Ishikawa (cell line): ENCODE results near the gene GPC1.

Experiments used
- CEBPB ChIP-seq: IDR thresholded peaks from 2 replicates; pipeline ENCODE4 v1.6.1; 2012
- CREB1 ChIP-seq: IDR thresholded peaks from 2 replicates; pipeline ENCODE4 v1.6.1; 2012; ENCODE audit warnings: low read depth
- EGR1 ChIP-seq: IDR thresholded peaks from 2 replicates; pipeline ENCODE4 v1.6.1; 2012
- EP300 ChIP-seq: IDR thresholded peaks from 2 replicates; pipeline ENCODE4 v1.6.1; 2012; ENCODE audit warnings: borderline replicate concordance
- FOXM1 ChIP-seq: IDR thresholded peaks from 2 replicates; pipeline ENCODE4 v1.6.1; 2012; ENCODE audit warnings: low read depth, borderline replicate concordance
- MAX ChIP-seq: IDR thresholded peaks from 2 replicates; pipeline ENCODE4 v1.6.1; 2012
- NFIC ChIP-seq: IDR thresholded peaks from 2 replicates; pipeline ENCODE4 v1.6.1; 2012
- RAD21 ChIP-seq: IDR thresholded peaks from 2 replicates; pipeline ENCODE4 v1.6.1; 2012; ENCODE audit warnings: low read depth
- REST ChIP-seq: IDR thresholded peaks from 2 replicates; pipeline ENCODE4 v1.6.1; 2012; ENCODE audit warnings: low read depth, mild to moderate bottlenecking
- TAF1 ChIP-seq: IDR thresholded peaks from 2 replicates; pipeline ENCODE4 v1.6.1; 2012; ENCODE audit warnings: low read depth, mild to moderate bottlenecking
- TCF12 ChIP-seq: IDR thresholded peaks from 2 replicates; pipeline ENCODE4 v1.6.1; 2012; ENCODE audit warnings: low read depth
- TEAD4 ChIP-seq: IDR thresholded peaks from 2 replicates; pipeline ENCODE4 v1.6.1; 2012
- USF1 ChIP-seq: IDR thresholded peaks from 2 replicates; pipeline ENCODE4 v1.6.1; 2012
- YY1 ChIP-seq: IDR thresholded peaks from 2 replicates; pipeline ENCODE4 v1.6.1; 2012; ENCODE audit warnings: low read depth
- ZBTB7A ChIP-seq: IDR thresholded peaks from 2 replicates; pipeline ENCODE4 v1.6.1; 2012; ENCODE audit warnings: low read depth

GPC1 gene

GRCh38 chr2:240466579-240467148 lies 31.2 kb downstream of the GPC1 start:
- TF ChIP-seq FOXM1 (no peak), REST (no peak), TEAD4 (no peak), YY1 (no peak), USF1 (no peak)

- TF ChIP-seq EP300 (no peak), YY1 (no peak), CREB1 (no peak), EGR1 (no peak), TEAD4 (no peak), ZBTB7A (no peak)
Observed at GRCh38 chr2:240467149-240467642, 31.7 kb downstream of the GPC1 start.

GRCh38 chr2:240467659-240468302 lies 32.3 kb downstream of the GPC1 start:
- TF ChIP-seq RAD21, result 0 out of 2 replicates have a peak, but pooled peaks have one; percentile 5
- TF ChIP-seq USF1, result no peak
- no peak for TF ChIP-seq MAX
- no peak for TF ChIP-seq TCF12
- TF ChIP-seq REST, result no peak

- no peak for TF ChIP-seq NFIC
- TF ChIP-seq RAD21, result no peak
- TF ChIP-seq TEAD4, result no peak
Observed at GRCh38 chr2:240468303-240469238, 33.1 kb downstream of the GPC1 start.

GRCh38 chr2:240469239-240469636 lies 33.8 kb downstream of the GPC1 start:
- TF ChIP-seq TCF12 (no peak), CREB1 (no peak), EP300 (no peak), CEBPB (no peak), FOXM1 (no peak), RAD21 (no peak), NFIC (no peak), MAX (no peak), ZBTB7A (no peak), REST (no peak), TAF1 (no peak), USF1 (no peak), YY1 (no peak), EGR1 (no peak), TEAD4 (no peak)
